Pancreas (tissue), 10 donors: ENCODE results near the gene GPR18. TPM values are rescaled to one million over a fixed set of nuclear protein-coding genes. Genes with fewer than 3 reads are reported as not detected.

Source experiments
- ATAC-seq, 4 donors: fragments of 200-7000 bp; cut with Tn5 transposase; one replicate each; pipeline versions ENCODE4 v1.8.0 to v1.9.1; 2020; ENCODE audit warnings: mild to moderate bottlenecking in 4 of 4, moderate library complexity in 4 of 4
- DNase-seq, 6 donors: peaks; one replicate each; pipeline ENCODE4 v3.0.0-alpha.2; 2020
- FAIRE-seq: peaks from 2 replicates; lab custom pipeline; 2012; peaks lifted over from hg19 to GRCh38; lab: Jason Lieb, UNC
- H3K27ac ChIP-seq, 4 donors: fragments of 200-600 bp; sonication (generic); 1 replicate in 3 of 4; 2 replicates in 1 of 4; pipeline versions ENCODE4 v1.5.0 to v1.8.0; 2020
- H3K27me3 ChIP-seq, 4 donors: fragments of 200-600 bp; one replicate each; pipeline ENCODE4 v1.8.0; 2021
- H3K36me3 ChIP-seq, 3 donors: fragments of 200-600 bp; sonication (generic) in 1 of 3; one replicate each; pipeline versions ENCODE4 v1.5.0 to v1.8.0; 2020 to 2021
- H3K4me1 ChIP-seq, 3 donors: fragments of 200-600 bp; one replicate each; pipeline ENCODE4 v1.8.0; 2021
- H3K4me3 ChIP-seq, 4 donors: fragments of 200-600 bp; sonication (generic) in 2 of 4; one replicate each; pipeline versions ENCODE4 v1.5.0 to v1.8.0; 2020 to 2021
- H3K9me3 ChIP-seq, 4 donors: fragments of 200-600 bp; one replicate each; pipeline ENCODE4 v1.8.0; 2021
- CTCF ChIP-seq, 4 donors: fragments of 200-600 bp; sonication (generic) in 3 of 4; IDR thresholded peaks; one replicate each; pipeline versions ENCODE4 v1.5.0 to v1.8.0; 2021; ENCODE audit warnings: antibody characterized with exemption in 4 of 4
- WGBS, 2 donors: extraction: QIAGEN DNeasy Blood & Tissue Kit; methylation state at CpG; one replicate each; pipeline ENCODE4 v1.1.7; 2013; 5-methylcytosine and 5-hydroxymethylcytosine counted together
- intact Hi-C, 3 donors: fragments of 100-400 bp; cut with DNase I; formaldehyde crosslinking; loops; one replicate each; pipeline versions ENCODE4 v1.11.1 to v1.14.2; 2022
- polyA plus RNA-seq, 2 donors: library from polyadenylated mRNA; stranded (reverse); fragments of 200-250 nt; gene quantifications; one replicate each; pipeline ENCODE4 v1.2.3, GENCODE V29; 2013
- total RNA-seq, 6 donors: library from RNA; stranded (reverse); fragmentation: NEBNext Ultra II Directional in 4 of 6; extraction: Animal tissue kit (Norgen Biotek cat#: 25700) in 4 of 6; gene quantifications; one replicate each; pipeline versions ENCODE4 v1.2.1 to v1.2.4, GENCODE V29; 2021 to 2023
- donor health status: healthy with polysubstance abuse.
- donor health status: DM: no; HTN: no; CAD: no; lungs with moderate emphysema.
- donor health status: DM: no; HTN: no; CAD: no.
- donor health status: control.
- donor health status: control.
- donor health status: Bipolar disorder and iron deficiency.
- donor health status: DM: yes; HTN: yes; CAD: no.
- donor health status: DM: no; HTN: no; CAD: no.
- donor health status: DM: no; HTN: no; CAD: no.
- donor health status: DM: yes; HTN: yes; CAD: no.

GPR18 gene
- total and polyA plus RNA-seq, 8 donors: 0.14 to 0.22 TPM; not detected in 6

- H3K4me3 ChIP-seq: no peak overlapping the region
- ATAC-seq (peak in 2 of 4 donors; percentile 25 to 34), DNase-seq (no peak), FAIRE-seq (no peak)
- TF ChIP-seq CTCF (IDR thresholded peaks at IDR 0.05): no peak
- H3K9me3 ChIP-seq: no peaks in the 10 kb centered on the region
- intact Hi-C loops: no loop called here
- peak overlapping the region in 1 of 4 donors; percentile 2 for H3K27ac ChIP-seq
- H3K36me3 ChIP-seq: no peaks in the 10 kb centered on the region
- peaks cover 10 to 28% (median 10%) of the 10 kb centered on the region in 3 donors for H3K4me1 ChIP-seq
- H3K27me3 ChIP-seq: no peaks in the 10 kb centered on the region
These were observed 40.1 kb downstream of the GPR18 start for GRCh38 chr13:99218126-99218525.

GRCh38 chr13:99217461-99218110, 40.6 kb downstream of the GPR18 start:
- Histone ChIP-seq H3K27ac (peak overlapping the region in 1 of 4 donors; percentile 2), H3K36me3 (no peaks in the 10 kb centered on the region), H3K27me3 (no peaks in the 10 kb centered on the region), H3K9me3 (no peaks in the 10 kb centered on the region), H3K4me3 (no peak overlapping the region), H3K4me1 (peaks cover 10 to 28% (median 10%) of the 10 kb centered on the region in 3 donors)
- TF ChIP-seq CTCF (IDR thresholded peaks at IDR 0.05): no peak
- WGBS, 2 donors: 55 to 67% methylated on average over 20 of the region's 20 CpGs
- ATAC-seq: peak in 2 of 4 donors; percentile 38 to 39
- DNase-seq: peak in 2 of 6 donors; percentile 32 to 62
- FAIRE-seq: no peak
- intact Hi-C loops: no loop called here

- intact Hi-C loops: no loop called here
- H3K27me3 ChIP-seq: no peaks in the 10 kb centered on the region
- peaks cover 10 to 23% (median 10%) of the 10 kb centered on the region in 3 donors for H3K4me1 ChIP-seq
- H3K27ac ChIP-seq: no peak overlapping the region
- H3K9me3 ChIP-seq: no peaks in the 10 kb centered on the region
- no peak for FAIRE-seq
- WGBS, 2 donors: 88 to 91% methylated on average over 15 of the region's 15 CpGs
- no peaks in the 10 kb centered on the region for H3K36me3 ChIP-seq
- ATAC-seq: no peak
- no peak overlapping the region for H3K4me3 ChIP-seq
- no peak for TF ChIP-seq CTCF (IDR thresholded peaks at IDR 0.05)
- no peak for DNase-seq
These were observed 42.9 kb downstream of the GPR18 start for GRCh38 chr13:99215184-99215830.

GRCh38 chr13:99214731-99215130, 43.4 kb downstream of the GPR18 start:
- no peaks in the 10 kb centered on the region for H3K9me3 ChIP-seq
- 61 to 84% methylated on average over 1 of the region's 1 CpG for WGBS, 2 donors

More at GRCh38 chr13:99214731-99215130, 43.4 kb downstream of the GPR18 start:
- Histone ChIP-seq H3K36me3 (no peaks in the 10 kb centered on the region), H3K4me1 (peaks cover 10 to 19% (median 10%) of the 10 kb centered on the region in 3 donors), H3K27me3 (no peaks in the 10 kb centered on the region), H3K27ac (no peak overlapping the region), H3K4me3 (no peak overlapping the region)
- ATAC-seq (no peak), FAIRE-seq (no peak), DNase-seq (no peak)
- TF ChIP-seq CTCF (IDR thresholded peaks at IDR 0.05): no peak
- intact Hi-C loops: no loop called here
